Naive B cell (primary cell): Measurements from ENCODE around the gene ANKFN1. TPM values are rescaled to one million over a fixed set of nuclear protein-coding genes. Genes with fewer than 3 reads are reported as not detected.

Source experiments
- ATAC-seq, 2 donors: fragments of 150-1000 bp; cut with Tn5 transposase; 2 replicates each; pipeline ENCODE4 v1.10.0; 2021; ENCODE audit warnings: low read depth in 2 of 2, mild to moderate bottlenecking in 2 of 2, moderate library complexity in 2 of 2
- DNase-seq: peaks from one replicate; pipeline ENCODE4 v3.0.0; 2022
- H3K27ac Mint-ChIP-seq, 6 donors: one replicate each; pipeline ENCODE4 v1.8.0; 2020 to 2022; ENCODE audit warnings: mild to moderate bottlenecking in 6 of 6, mixed read lengths in 6 of 6, moderate library complexity in 5 of 6, inconsistent platforms in 2 of 6
- H3K27me3 Mint-ChIP-seq, 3 donors: one replicate each; pipeline ENCODE4 v1.8.0; 2021 to 2022; ENCODE audit warnings: mixed read lengths in 3 of 3, mild to moderate bottlenecking in 1 of 3
- H3K36me3 Mint-ChIP-seq, 2 donors: one replicate each; pipeline ENCODE4 v1.8.0; 2020 to 2022; ENCODE audit warnings: mixed read lengths in 2 of 2, inconsistent platforms in 1 of 2, mild to moderate bottlenecking in 1 of 2
- H3K4me1 Mint-ChIP-seq, 3 donors: one replicate each; pipeline ENCODE4 v1.8.0; 2020 to 2022; ENCODE audit warnings: mixed read lengths in 3 of 3, inconsistent platforms in 1 of 3, mild to moderate bottlenecking in 1 of 3, moderate library complexity in 1 of 3
- H3K4me3 Mint-ChIP-seq, 8 donors: one replicate each; pipeline ENCODE4 v1.8.0; 2020 to 2022; ENCODE audit warnings: mild to moderate bottlenecking in 8 of 8, mixed read lengths in 8 of 8, moderate library complexity in 8 of 8, inconsistent platforms in 2 of 8
- H3K9me3 Mint-ChIP-seq, 7 donors: one replicate each; pipeline ENCODE4 v1.8.0; 2020 to 2022; ENCODE audit warnings: mixed read lengths in 7 of 7, mild to moderate bottlenecking in 5 of 7, inconsistent platforms in 2 of 7, moderate library complexity in 1 of 7
- polyA plus RNA-seq, 6 donors: library from polyadenylated mRNA; unstranded; fragments of 300-500 nt; fragmentation: Illumina TruSeq; gene quantifications; one replicate each; pipeline ENCODE4 v1.2.3, GENCODE V29; 2021; ENCODE audit warnings: low read depth in 6 of 6

Gene ANKFN1
- not detected for polyA plus RNA-seq

- DNase-seq: no peak
- Mint-ChIP-seq H3K27ac (no peak within 1 kb of the TSS), H3K9me3 (peaks cover 0 to 3% (median 0%) of the 10 kb centered on the region in 7 donors), H3K27me3 (peaks cover 0 to 5% (median 0%) of the 10 kb centered on the region in 3 donors), H3K36me3 (no peaks in the 10 kb centered on the region), H3K4me1 (no peaks in the 10 kb centered on the region), H3K4me3 (no peak within 1 kb of the TSS)
- no peak for ATAC-seq
Measured at GRCh38 chr17:56152874-56153602, at the start of gene ANKFN1. TSS of gene ANKFN1 (plus strand) at chr17:56153475. CDS start at chr17:56212668, 59,193 bp downstream.

GRCh38 chr17:56108811-56109284 lies 44.4 kb upstream of the ANKFN1 start:
- H3K4me3 Mint-ChIP-seq: no peak overlapping the region
- peaks cover 9 to 22% (median 11%) of the 10 kb centered on the region in 3 donors for H3K27me3 Mint-ChIP-seq
- ATAC-seq: no peak
- no peak for DNase-seq
- no peaks in the 10 kb centered on the region for H3K9me3 Mint-ChIP-seq
- H3K4me1 Mint-ChIP-seq: no peaks in the 10 kb centered on the region
- no peaks in the 10 kb centered on the region for H3K36me3 Mint-ChIP-seq
- no peak overlapping the region for H3K27ac Mint-ChIP-seq

- Mint-ChIP-seq H3K4me1 (no peaks in the 10 kb centered on the region), H3K27ac (no peak overlapping the region), H3K9me3 (no peaks in the 10 kb centered on the region), H3K4me3 (no peak overlapping the region), H3K36me3 (no peaks in the 10 kb centered on the region), H3K27me3 (peaks cover 9 to 17% (median 11%) of the 10 kb centered on the region in 3 donors)
- DNase-seq (no peak), ATAC-seq (no peak)
Measured at GRCh38 chr17:56109836-56110235, 43.4 kb upstream of the ANKFN1 start.

- Mint-ChIP-seq H3K27ac (peak overlapping the region in 1 of 6 donors; percentile 55), H3K27me3 (peaks cover 6 to 10% (median 9%) of the 10 kb centered on the region in 3 donors), H3K9me3 (no peaks in the 10 kb centered on the region), H3K4me1 (no peaks in the 10 kb centered on the region), H3K4me3 (no peak overlapping the region), H3K36me3 (no peaks in the 10 kb centered on the region)
- ATAC-seq (no peak), DNase-seq (no peak)
Measured at GRCh38 chr17:56110463-56111135, 42.7 kb upstream of the ANKFN1 start.

GRCh38 chr17:56111706-56112485 lies 41.4 kb upstream of the ANKFN1 start:
- DNase-seq (no peak), ATAC-seq (no peak)
- H3K27ac Mint-ChIP-seq: no peak overlapping the region
- H3K36me3 Mint-ChIP-seq: no peaks in the 10 kb centered on the region
- H3K4me1 Mint-ChIP-seq: no peaks in the 10 kb centered on the region
- H3K9me3 Mint-ChIP-seq: peaks cover 0 to 2% (median 0%) of the 10 kb centered on the region in 7 donors
- no peak overlapping the region for H3K4me3 Mint-ChIP-seq
- peaks cover 5 to 9% (median 7%) of the 10 kb centered on the region in 3 donors for H3K27me3 Mint-ChIP-seq

- no peak for DNase-seq
- Mint-ChIP-seq H3K4me1 (no peaks in the 10 kb centered on the region), H3K36me3 (no peaks in the 10 kb centered on the region), H3K9me3 (peaks cover 0 to 2% (median 0%) of the 10 kb centered on the region in 7 donors), H3K4me3 (no peak overlapping the region), H3K27me3 (peaks cover under 1 to 9% (median 7%) of the 10 kb centered on the region in 3 donors), H3K27ac (no peak overlapping the region)
- no peak for ATAC-seq
Measured at GRCh38 chr17:56113486-56113885, 39.8 kb upstream of the ANKFN1 start.

- DNase-seq (no peak), ATAC-seq (no peak)
- Mint-ChIP-seq H3K9me3 (peaks cover 0 to 2% (median 0%) of the 10 kb centered on the region in 7 donors), H3K27ac (no peak overlapping the region), H3K27me3 (peaks cover 0 to 7% (median 5%) of the 10 kb centered on the region in 3 donors), H3K4me3 (no peak overlapping the region), H3K4me1 (no peaks in the 10 kb centered on the region), H3K36me3 (no peaks in the 10 kb centered on the region)
Measured at GRCh38 chr17:56114469-56114868, 38.8 kb upstream of the ANKFN1 start.

- Mint-ChIP-seq H3K36me3 (no peaks in the 10 kb centered on the region), H3K4me3 (no peak overlapping the region), H3K9me3 (peaks cover 0 to 2% (median 0%) of the 10 kb centered on the region in 7 donors), H3K27ac (no peak overlapping the region), H3K4me1 (no peaks in the 10 kb centered on the region), H3K27me3 (peaks cover 0 to 4% (median 0%) of the 10 kb centered on the region in 3 donors)
- DNase-seq: no peak
- ATAC-seq: no peak
Measured at GRCh38 chr17:56119191-56119590, 34.1 kb upstream of the ANKFN1 start.

- Mint-ChIP-seq H3K4me1 (no peaks in the 10 kb centered on the region), H3K36me3 (no peaks in the 10 kb centered on the region), H3K27me3 (peaks cover 0 to 7% (median 0%) of the 10 kb centered on the region in 3 donors), H3K4me3 (no peak overlapping the region), H3K9me3 (peaks cover 0 to 3% (median 0%) of the 10 kb centered on the region in 7 donors), H3K27ac (no peak overlapping the region)
- ATAC-seq (no peak), DNase-seq (no peak)
Measured at GRCh38 chr17:56119936-56120335, 33.3 kb upstream of the ANKFN1 start.

- DNase-seq (no peak), ATAC-seq (no peak)
- no peak overlapping the region for H3K27ac Mint-ChIP-seq
- H3K4me1 Mint-ChIP-seq: no peaks in the 10 kb centered on the region
- peaks cover 0 to 10% (median 0%) of the 10 kb centered on the region in 3 donors for H3K27me3 Mint-ChIP-seq
- no peak overlapping the region for H3K4me3 Mint-ChIP-seq
- no peaks in the 10 kb centered on the region for H3K36me3 Mint-ChIP-seq
- peaks cover 0 to 3% (median 0%) of the 10 kb centered on the region in 7 donors for H3K9me3 Mint-ChIP-seq
Measured at GRCh38 chr17:56121191-56122051, 31.9 kb upstream of the ANKFN1 start.

- Mint-ChIP-seq H3K4me3 (no peak overlapping the region), H3K27ac (no peak overlapping the region), H3K4me1 (no peaks in the 10 kb centered on the region), H3K9me3 (peaks cover 0 to 3% (median 0%) of the 10 kb centered on the region in 7 donors), H3K36me3 (no peaks in the 10 kb centered on the region), H3K27me3 (peaks cover 0 to 10% (median 0%) of the 10 kb centered on the region in 3 donors)
- DNase-seq (no peak), ATAC-seq (no peak)
Measured at GRCh38 chr17:56125830-56126819, 27.1 kb upstream of the ANKFN1 start.

GRCh38 chr17:56130026-56130425 lies 23.2 kb upstream of the ANKFN1 start:
- ATAC-seq (no peak), DNase-seq (no peak)
- Mint-ChIP-seq H3K4me3 (no peak overlapping the region), H3K27me3 (peaks cover 0 to 2% (median 0%) of the 10 kb centered on the region in 3 donors), H3K4me1 (no peaks in the 10 kb centered on the region), H3K9me3 (no peaks in the 10 kb centered on the region), H3K36me3 (no peaks in the 10 kb centered on the region), H3K27ac (no peak overlapping the region)
